Measurements from ENCODE around the gene METTL24.
A peak's percentile ranks its signal among the peaks of the same experiment; 100 is the strongest.
"Not testable (repeated sequence)": the region's sequence is repeated elsewhere in the genome, so short reads cannot be mapped to it uniquely, and the experiment has no call there.

METTL24 gene

GRCh38 chr6:110307368-110307767 lies 50.8 kb downstream of the METTL24 start:
- DNase-seq: no peak

- not testable (repeated sequence) for DNase-seq
Observed at GRCh38 chr6:110305832-110306231, 52.3 kb downstream of the METTL24 start.

- not testable (repeated sequence) for DNase-seq
Observed at GRCh38 chr6:110303692-110304091, 54.5 kb downstream of the METTL24 start.

- no peak for DNase-seq
Observed at GRCh38 chr6:110298916-110299315, 59.2 kb downstream of the METTL24 start.

GRCh38 chr6:110298411-110298810 lies 59.7 kb downstream of the METTL24 start:
- DNase-seq: no peak

- peak in 1 of 2 donors; percentile 7 for DNase-seq
Observed at GRCh38 chr6:110296241-110297025, 61.7 kb downstream of the METTL24 start.

- no peak for DNase-seq
Observed at GRCh38 chr6:110295451-110296165, 62.5 kb downstream of the METTL24 start.

GRCh38 chr6:110287462-110288341 lies 70.4 kb downstream of the METTL24 start:
- DNase-seq: no peak

- no peak for DNase-seq
Observed at GRCh38 chr6:110285306-110286060, 72.7 kb downstream of the METTL24 start.

GRCh38 chr6:110284855-110285254 lies 73.3 kb downstream of the METTL24 start:
- DNase-seq: no peak

GRCh38 chr6:110283657-110284056 lies 74.5 kb downstream of the METTL24 start:
- no peak for DNase-seq

- no peak for DNase-seq
Observed at GRCh38 chr6:110282412-110282811, 75.7 kb downstream of the METTL24 start.

GRCh38 chr6:110277100-110277665 lies 81.0 kb downstream of the METTL24 start:
- DNase-seq: no peak

GRCh38 chr6:110272781-110273180 lies 85.4 kb downstream of the METTL24 start:
- not testable (repeated sequence) for DNase-seq

GRCh38 chr6:110271732-110272022 lies 86.5 kb downstream of the METTL24 start:
- DNase-seq: no peak

- DNase-seq: no peak
Observed at GRCh38 chr6:110270165-110270564, 88.0 kb downstream of the METTL24 start.

- no peak for DNase-seq
Observed at GRCh38 chr6:110269623-110270022, 88.5 kb downstream of the METTL24 start.

- DNase-seq: no peak
Observed at GRCh38 chr6:110266996-110267395, 91.2 kb downstream of the METTL24 start.

GRCh38 chr6:110265273-110265672 lies 92.9 kb downstream of the METTL24 start:
- DNase-seq: no peak

GRCh38 chr6:110256366-110256765 lies 101.8 kb downstream of the METTL24 start:
- DNase-seq: no peak

- no peak for DNase-seq
Observed at GRCh38 chr6:110255211-110255750, 102.9 kb downstream of the METTL24 start.

- DNase-seq: no peak
Observed at GRCh38 chr6:110250838-110251237, 107.3 kb downstream of the METTL24 start.

Measured in CD4-positive, alpha-beta T cell treated with Interleukin-4 for 1 hour (primary cell).